Esophagus squamous epithelium (tissue), 5 donors: Measurements from ENCODE around the gene PODXL. TPM values are rescaled to one million over a fixed set of nuclear protein-coding genes. Genes with fewer than 3 reads are reported as not detected.

ENCODE experiments used
- DNase-seq: peaks from one replicate; lab custom pipeline; 2025; lab: John Stamatoyannopoulos, UW
- H3K27ac ChIP-seq, 4 donors: fragments of 200-600 bp; sonication (generic); one replicate each; pipeline ENCODE4 v1.5.1; 2016 to 2019; ENCODE audit warnings: mild to moderate bottlenecking in 1 of 4
- H3K27me3 ChIP-seq, 4 donors: fragments of 200-600 bp; sonication (generic); 1 replicate in 3 of 4; 2 replicates in 1 of 4; pipeline versions ENCODE4 v1.5.1 to v1.6.0; 2017 to 2021; ENCODE audit warnings: antibody characterized with exemption in 1 of 4
- H3K36me3 ChIP-seq, 3 donors: fragments of 200-600 bp; sonication (generic); one replicate each; pipeline ENCODE4 v1.5.1; 2016 to 2019
- H3K4me1 ChIP-seq, 3 donors: fragments of 200-600 bp; sonication (generic); one replicate each; pipeline ENCODE4 v1.5.1; 2017 to 2019
- H3K4me3 ChIP-seq, 4 donors: fragments of 200-600 bp; sonication (generic); 1 replicate in 3 of 4; 2 replicates in 1 of 4; pipeline ENCODE4 v1.5.1; 2016 to 2019; ENCODE audit warnings: mild to moderate bottlenecking in 2 of 4, moderate library complexity in 1 of 4
- H3K9me3 ChIP-seq, 3 donors: fragments of 200-600 bp; sonication (generic); one replicate each; pipeline ENCODE4 v1.5.1; 2016 to 2019
- POLR2A ChIP-seq, 4 donors: fragments of 450-650 bp; IDR thresholded peaks; one replicate each; pipeline ENCODE4 v1.6.1; 2017; ENCODE audit warnings: antibody characterized with exemption in 4 of 4, mild to moderate bottlenecking in 4 of 4, moderate library complexity in 3 of 4
- WGBS, 2 donors: methylation state at CpG; one replicate each; pipeline ENCODE4 v1.1.5; 2018; 5-methylcytosine and 5-hydroxymethylcytosine counted together
- intact Hi-C: fragments of 100-400 bp; cut with DNase I; formaldehyde crosslinking; loops from one replicate; pipeline ENCODE4 v1.15.0; 2022
- total RNA-seq, 4 donors: library from RNA; depleted of rRNA; stranded (reverse); fragments of >200 nt; gene quantifications; one replicate each; pipeline ENCODE4 v1.1.0, GENCODE V29; 2016
- TF ChIP-seq, protein P1 (sequence below), 6 experiments: fragments of 450-650 bp in 4 of 6; fragments of 200-600 bp in 2 of 6; sonication (generic) in 2 of 6; IDR thresholded peaks; one replicate each; pipeline ENCODE4 v1.5.1; 2016 to 2019; ENCODE audit warnings: antibody characterized with exemption in 6 of 6, mild to moderate bottlenecking in 4 of 6, moderate library complexity in 4 of 6
- donor health status: DM: yes; HTN: yes; CAD: no.

Gene PODXL
- total RNA-seq, 4 donors from 2014 or later, result 5.0 to 22.3 (median 7.6) TPM

DNA sequence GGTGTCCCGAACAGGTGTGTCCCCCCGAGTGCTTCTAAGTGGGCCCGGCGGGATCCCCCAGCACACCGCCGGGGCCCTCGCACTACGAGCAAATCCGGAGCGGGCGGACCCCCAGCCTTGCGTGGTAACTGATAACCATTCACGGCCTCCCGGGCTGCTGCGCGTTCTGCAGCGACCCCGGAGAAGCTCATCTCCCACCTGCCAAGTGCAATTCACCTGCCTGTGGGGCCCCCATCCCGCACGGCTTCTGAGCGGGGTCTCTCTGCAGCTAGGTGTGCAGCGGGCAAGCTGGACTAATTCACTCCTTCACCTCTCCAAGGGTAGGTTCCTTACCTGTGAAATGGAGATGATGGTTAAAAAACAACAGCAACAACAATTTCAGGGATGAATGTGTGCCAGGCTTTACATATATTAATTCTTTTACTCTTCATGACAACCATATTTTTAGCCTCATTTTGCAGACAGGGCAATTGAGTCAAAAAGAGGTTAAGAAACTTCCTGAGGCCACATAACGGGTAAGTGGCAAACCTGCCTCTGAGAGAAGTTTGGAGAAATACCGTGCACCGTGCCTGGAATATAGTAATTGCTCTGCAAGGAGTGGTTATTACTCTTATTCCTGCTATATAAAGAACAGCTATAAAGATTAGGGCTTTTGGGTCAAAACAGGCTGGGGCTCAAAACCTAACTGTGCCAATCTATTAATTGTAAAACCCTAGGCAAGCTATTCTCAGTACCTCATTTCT, 652 bp upstream of the PODXL start:
- peaks cover 0 to 64% (median 0%) of the 10 kb centered on the region in 4 donors for H3K27me3 ChIP-seq
- TF ChIP-seq, protein P1, sequence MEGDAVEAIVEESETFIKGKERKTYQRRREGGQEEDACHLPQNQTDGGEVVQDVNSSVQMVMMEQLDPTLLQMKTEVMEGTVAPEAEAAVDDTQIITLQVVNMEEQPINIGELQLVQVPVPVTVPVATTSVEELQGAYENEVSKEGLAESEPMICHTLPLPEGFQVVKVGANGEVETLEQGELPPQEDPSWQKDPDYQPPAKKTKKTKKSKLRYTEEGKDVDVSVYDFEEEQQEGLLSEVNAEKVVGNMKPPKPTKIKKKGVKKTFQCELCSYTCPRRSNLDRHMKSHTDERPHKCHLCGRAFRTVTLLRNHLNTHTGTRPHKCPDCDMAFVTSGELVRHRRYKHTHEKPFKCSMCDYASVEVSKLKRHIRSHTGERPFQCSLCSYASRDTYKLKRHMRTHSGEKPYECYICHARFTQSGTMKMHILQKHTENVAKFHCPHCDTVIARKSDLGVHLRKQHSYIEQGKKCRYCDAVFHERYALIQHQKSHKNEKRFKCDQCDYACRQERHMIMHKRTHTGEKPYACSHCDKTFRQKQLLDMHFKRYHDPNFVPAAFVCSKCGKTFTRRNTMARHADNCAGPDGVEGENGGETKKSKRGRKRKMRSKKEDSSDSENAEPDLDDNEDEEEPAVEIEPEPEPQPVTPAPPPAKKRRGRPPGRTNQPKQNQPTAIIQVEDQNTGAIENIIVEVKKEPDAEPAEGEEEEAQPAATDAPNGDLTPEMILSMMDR (IDR thresholded peaks at IDR 0.05), result no peak
- no peak for TF ChIP-seq POLR2A (IDR thresholded peaks at IDR 0.05)
- no peaks in the 10 kb centered on the region for H3K36me3 ChIP-seq
- peak overlapping the region; percentile 49 to 83 (median 56) for H3K4me3 ChIP-seq
- H3K27ac ChIP-seq, result peak overlapping the region in 3 of 4 donors; percentile 51 to 68 (median 59)
- no peaks in the 10 kb centered on the region for H3K9me3 ChIP-seq
- 0 to 2% methylated on average over 3 to 14 of the region's 25 CpGs for WGBS, 2 donors
- DNase-seq, result no peak
- intact Hi-C loops, result no loop called here
- peaks cover 15 to 37% (median 16%) of the 10 kb centered on the region in 3 donors for H3K4me1 ChIP-seq

DNA sequence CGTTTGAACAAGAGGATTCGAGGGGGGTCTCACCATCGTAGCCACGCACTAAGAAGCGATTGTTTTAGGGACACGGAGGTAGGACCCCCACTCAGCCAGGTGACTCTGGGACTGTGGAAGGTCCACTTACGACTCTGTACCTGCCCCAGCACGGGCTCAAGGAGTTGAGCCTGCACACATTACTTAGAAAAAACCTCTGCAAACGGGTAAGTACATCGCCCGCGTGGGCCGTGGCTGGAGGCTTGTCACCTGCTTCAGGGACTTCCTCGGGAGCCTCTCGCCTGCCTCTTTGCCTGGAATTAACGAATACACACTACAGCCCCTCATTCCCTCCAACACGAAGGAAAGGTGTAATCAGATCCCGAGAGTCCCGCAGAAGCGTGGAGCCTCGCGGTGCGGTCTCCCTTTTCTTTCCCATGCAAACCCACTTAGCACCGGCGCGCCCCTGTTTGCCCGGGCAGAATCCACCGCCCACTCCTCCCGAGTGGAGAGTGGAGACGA, 826 bp downstream of the PODXL start:
- Histone ChIP-seq H3K27me3 (peaks cover 0 to 66% (median 0%) of the 10 kb centered on the region in 4 donors), H3K36me3 (no peaks in the 10 kb centered on the region), H3K4me3 (peak overlapping the region; percentile 49 to 83 (median 56)), H3K9me3 (no peaks in the 10 kb centered on the region), H3K4me1 (peaks cover 15 to 37% (median 16%) of the 10 kb centered on the region in 3 donors), H3K27ac (peak overlapping the region; percentile 53 to 74 (median 64))
- TF ChIP-seq, protein P1 (IDR thresholded peaks at IDR 0.05), result no peak
- no peak for TF ChIP-seq POLR2A (IDR thresholded peaks at IDR 0.05)
- no peak for DNase-seq
- 0 to 5% methylated on average over 8 to 18 of the region's 30 CpGs for WGBS, 2 donors
- intact Hi-C loops, result no loop called here

DNA sequence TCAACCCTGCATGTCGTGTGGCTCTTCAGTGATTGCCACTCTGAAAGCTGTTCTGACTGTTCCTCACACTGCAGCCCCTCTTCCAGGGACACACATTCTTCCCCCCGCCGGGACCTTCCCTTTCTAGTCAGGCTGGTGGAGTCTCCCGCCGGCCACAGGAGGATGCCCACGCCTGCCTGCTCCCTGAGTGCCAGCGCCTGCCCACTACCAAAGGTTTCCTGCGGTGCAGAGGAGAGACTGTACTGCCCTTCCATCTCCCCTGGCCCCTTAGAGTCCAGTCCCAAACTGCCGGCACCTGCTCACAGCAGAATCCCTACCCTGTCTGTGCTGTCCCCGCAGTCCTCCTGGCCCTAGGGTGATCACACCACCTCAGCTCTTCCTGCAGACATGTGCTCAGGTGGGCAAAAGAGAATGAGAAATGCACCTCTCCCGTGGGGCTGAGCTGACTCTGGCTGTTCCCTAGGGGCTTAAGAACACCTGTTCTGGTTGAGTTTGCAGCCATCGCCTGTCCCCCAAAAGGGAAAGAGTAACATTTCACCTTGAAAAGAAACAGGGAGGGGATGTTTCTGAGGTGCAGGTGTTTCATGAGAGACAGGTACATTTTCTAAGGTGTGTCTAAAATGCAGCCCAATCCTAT, 1.4 kb downstream of the PODXL start:
- no peaks in the 10 kb centered on the region for H3K36me3 ChIP-seq
- H3K9me3 ChIP-seq, result no peaks in the 10 kb centered on the region
- intact Hi-C loops, result no loop called here
- no peak for DNase-seq
- H3K27me3 ChIP-seq, result peaks cover 0 to 66% (median 0%) of the 10 kb centered on the region in 4 donors
- peak overlapping the region; percentile 5 to 83 (median 56) for H3K4me3 ChIP-seq
- peaks cover 15 to 37% (median 16%) of the 10 kb centered on the region in 3 donors for H3K4me1 ChIP-seq
- H3K27ac ChIP-seq, result peak overlapping the region in 3 of 4 donors; percentile 53 to 74 (median 72)
- WGBS, 2 donors, result 62 to 69% methylated on average over 5 to 11 of the region's 12 CpGs
- TF ChIP-seq, protein P1 (IDR thresholded peaks at IDR 0.05), result no peak
- no peak for TF ChIP-seq POLR2A (IDR thresholded peaks at IDR 0.05)

DNA sequence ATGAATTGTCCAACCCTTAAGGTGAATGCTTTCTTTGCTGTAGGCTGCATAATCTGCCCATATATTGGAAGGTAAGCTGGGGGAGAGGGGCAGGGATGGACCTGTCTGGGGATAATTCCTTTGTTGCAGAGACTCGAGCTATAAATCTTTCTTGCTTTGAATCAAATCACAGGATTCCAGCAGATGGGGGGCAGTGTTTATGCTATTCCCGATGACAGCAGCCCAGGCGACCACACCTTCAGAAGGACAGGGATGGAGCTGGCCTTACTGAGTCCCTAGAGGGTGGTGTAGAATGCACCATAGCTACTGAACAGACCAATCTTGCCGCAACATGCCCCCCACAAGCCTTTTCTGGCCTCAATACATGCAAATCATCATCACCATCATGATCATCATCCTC, 2.5 kb downstream of the PODXL start:
- Histone ChIP-seq H3K36me3 (no peaks in the 10 kb centered on the region), H3K4me1 (peaks cover 15 to 37% (median 16%) of the 10 kb centered on the region in 3 donors), H3K27me3 (peaks cover 0 to 60% (median 0%) of the 10 kb centered on the region in 4 donors), H3K9me3 (no peaks in the 10 kb centered on the region), H3K27ac (peak overlapping the region in 2 of 4 donors; percentile 6 to 53), H3K4me3 (peak overlapping the region in 3 of 4 donors; percentile 51 to 83 (median 62))
- 53 to 71% methylated on average over 3 to 4 of the region's 4 CpGs for WGBS, 2 donors
- intact Hi-C loops, result no loop called here
- DNase-seq, result no peak
- TF ChIP-seq POLR2A (IDR thresholded peaks at IDR 0.05), result no peak
- TF ChIP-seq, protein P1 (IDR thresholded peaks at IDR 0.05), result no peak
